Mucosa of rectum (tissue), 2 donors: ENCODE results near the gene IL1R1.

Experiments
- H3K27ac ChIP-seq, 2 donors: one replicate each; pipeline ENCODE4 v1.7.0; 2013; ENCODE audit warnings: inconsistent platforms in 2 of 2, low read depth in 2 of 2, low read length in 2 of 2
- H3K27me3 ChIP-seq, 2 donors: one replicate each; pipeline ENCODE4 v1.7.0; 2013; ENCODE audit warnings: low read length in 2 of 2; ENCODE audit not compliant: control insufficient read depth in 2 of 2, insufficient read depth in 2 of 2
- H3K36me3 ChIP-seq, 2 donors: one replicate each; pipeline ENCODE4 v1.7.0; 2013; ENCODE audit warnings: low read length in 2 of 2; ENCODE audit not compliant: control insufficient read depth in 2 of 2, insufficient read depth in 2 of 2
- H3K4me1 ChIP-seq, 2 donors: one replicate each; pipeline ENCODE4 v1.7.0; 2013; ENCODE audit warnings: low read length in 2 of 2, mild to moderate bottlenecking in 1 of 2; ENCODE audit not compliant: control insufficient read depth in 2 of 2, insufficient read depth in 2 of 2
- H3K4me3 ChIP-seq, 2 donors: one replicate each; pipeline ENCODE4 v1.7.0; 2013; ENCODE audit warnings: low read length in 2 of 2
- H3K9ac ChIP-seq, 2 donors: one replicate each; pipeline ENCODE4 v1.7.0; 2013; ENCODE audit warnings: low read length in 2 of 2, low read depth in 1 of 2, mild to moderate bottlenecking in 1 of 2
- H3K9me3 ChIP-seq, 2 donors: one replicate each; pipeline ENCODE4 v1.7.0; 2013; ENCODE audit warnings: low read length in 2 of 2; ENCODE audit not compliant: control insufficient read depth in 2 of 2
- donor health status: healthy.
- donor health status: Normal muscosa, but diverticular disease.

Gene IL1R1, protein sequence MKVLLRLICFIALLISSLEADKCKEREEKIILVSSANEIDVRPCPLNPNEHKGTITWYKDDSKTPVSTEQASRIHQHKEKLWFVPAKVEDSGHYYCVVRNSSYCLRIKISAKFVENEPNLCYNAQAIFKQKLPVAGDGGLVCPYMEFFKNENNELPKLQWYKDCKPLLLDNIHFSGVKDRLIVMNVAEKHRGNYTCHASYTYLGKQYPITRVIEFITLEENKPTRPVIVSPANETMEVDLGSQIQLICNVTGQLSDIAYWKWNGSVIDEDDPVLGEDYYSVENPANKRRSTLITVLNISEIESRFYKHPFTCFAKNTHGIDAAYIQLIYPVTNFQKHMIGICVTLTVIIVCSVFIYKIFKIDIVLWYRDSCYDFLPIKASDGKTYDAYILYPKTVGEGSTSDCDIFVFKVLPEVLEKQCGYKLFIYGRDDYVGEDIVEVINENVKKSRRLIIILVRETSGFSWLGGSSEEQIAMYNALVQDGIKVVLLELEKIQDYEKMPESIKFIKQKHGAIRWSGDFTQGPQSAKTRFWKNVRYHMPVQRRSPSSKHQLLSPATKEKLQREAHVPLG

DNA sequence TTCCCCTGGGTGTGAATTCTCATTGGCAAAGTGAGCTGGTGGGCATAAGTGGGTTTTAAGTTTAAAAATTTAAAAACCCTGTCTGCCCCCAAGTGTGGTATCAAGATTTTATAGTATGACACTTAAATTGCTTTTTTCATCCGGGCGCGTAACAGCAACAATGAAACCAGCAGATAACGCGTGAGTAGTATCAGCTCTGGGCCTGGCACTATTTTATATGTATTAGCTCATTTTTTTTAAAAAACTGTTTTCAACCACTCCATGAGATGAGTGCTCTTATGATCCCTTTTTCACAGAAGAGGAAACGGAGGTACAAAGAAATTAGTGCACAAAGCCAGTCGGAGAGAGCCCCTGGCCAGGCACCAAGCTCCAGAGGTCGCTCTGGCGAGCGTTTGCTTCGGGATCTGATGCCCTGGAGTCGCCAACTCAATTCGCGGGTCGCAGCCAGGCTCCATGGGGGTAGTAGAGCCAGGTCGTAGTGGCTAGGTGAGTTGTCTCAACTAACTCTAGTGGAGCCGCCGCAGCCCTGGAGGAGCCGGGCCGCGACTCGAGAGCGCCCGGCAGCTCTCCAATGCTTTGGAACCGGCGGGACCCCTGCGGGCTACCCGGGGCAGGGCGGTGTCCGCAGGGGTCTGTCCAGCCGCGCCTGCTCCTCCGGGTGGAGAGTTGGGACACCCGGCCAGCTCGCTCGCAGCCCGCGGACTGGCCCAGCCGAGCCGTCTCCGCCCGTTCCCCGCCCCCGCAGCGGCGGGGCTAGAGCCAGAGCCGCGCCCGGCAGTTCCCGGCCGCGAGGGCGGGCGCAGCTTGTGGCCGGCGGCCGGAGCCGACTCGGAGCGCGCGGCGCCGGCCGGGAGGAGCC, at the start of gene IL1R1:
Gene IL1R1 (plus strand): TSS at position 777 of the 859 bp plus-strand sequence. CDS start 14,979 bp downstream, outside the sequence.
- peak within 1 kb of the TSS; percentile 83 to 85 for H3K27ac ChIP-seq
- peak within 1 kb of the TSS; percentile 71 to 80 for H3K4me3 ChIP-seq
- no peaks in the 10 kb centered on the region for H3K36me3 ChIP-seq
- H3K9ac ChIP-seq: peak within 1 kb of the TSS; percentile 78 to 87
- peaks cover 0 to 9% of the 10 kb centered on the region in 2 donors for H3K9me3 ChIP-seq
- H3K27me3 ChIP-seq: no peaks in the 10 kb centered on the region
- H3K4me1 ChIP-seq: peaks cover 3 to 5% of the 10 kb centered on the region in 2 donors

DNA sequence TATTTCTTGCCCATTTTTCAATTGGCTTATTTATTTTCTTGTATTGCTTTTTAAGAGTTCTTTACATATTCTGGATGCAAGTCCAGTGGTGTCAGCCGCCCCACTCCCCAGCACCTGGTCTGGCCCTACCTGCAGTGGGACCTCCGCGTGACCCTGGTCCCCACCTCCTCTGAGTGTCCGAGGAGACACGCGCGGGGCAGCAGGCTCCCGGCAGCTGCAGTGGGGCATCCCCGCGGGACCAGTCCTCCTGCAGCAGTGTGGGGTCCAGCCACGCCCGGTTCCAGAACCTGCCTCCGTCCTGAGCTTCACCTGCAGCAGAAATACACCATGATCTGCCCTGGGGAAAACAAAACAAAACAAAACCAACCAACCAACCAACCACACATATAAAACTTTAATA, 48.9 kb upstream of the IL1R1 start:
- Histone ChIP-seq H3K36me3 (no peaks in the 10 kb centered on the region), H3K9ac (no peak overlapping the region), H3K9me3 (no peaks in the 10 kb centered on the region), H3K4me3 (no peak overlapping the region), H3K27me3 (no peaks in the 10 kb centered on the region), H3K4me1 (peaks cover 0 to 4% of the 10 kb centered on the region in 2 donors), H3K27ac (no peak overlapping the region)

GRCh38 chr2:102094917-102095316, 47.6 kb upstream of the IL1R1 start:
- H3K36me3 ChIP-seq: no peaks in the 10 kb centered on the region
- no peaks in the 10 kb centered on the region for H3K27me3 ChIP-seq
- H3K27ac ChIP-seq: no peak overlapping the region
- H3K4me1 ChIP-seq: peaks cover 0 to 4% of the 10 kb centered on the region in 2 donors
- no peak overlapping the region for H3K9ac ChIP-seq
- H3K4me3 ChIP-seq: no peak overlapping the region
- H3K9me3 ChIP-seq: no peaks in the 10 kb centered on the region

GRCh38 chr2:102096103-102096502, 46.4 kb upstream of the IL1R1 start:
- H3K9me3 ChIP-seq: no peaks in the 10 kb centered on the region
- no peaks in the 10 kb centered on the region for H3K27me3 ChIP-seq
- no peak overlapping the region for H3K27ac ChIP-seq
- no peaks in the 10 kb centered on the region for H3K36me3 ChIP-seq
- H3K4me1 ChIP-seq: no peaks in the 10 kb centered on the region
- H3K4me3 ChIP-seq: no peak overlapping the region
- H3K9ac ChIP-seq: no peak overlapping the region

- Histone ChIP-seq H3K9ac (no peak overlapping the region), H3K27ac (no peak overlapping the region), H3K9me3 (no peaks in the 10 kb centered on the region), H3K36me3 (no peaks in the 10 kb centered on the region), H3K27me3 (no peaks in the 10 kb centered on the region), H3K4me3 (no peak overlapping the region), H3K4me1 (no peaks in the 10 kb centered on the region)
Measured at GRCh38 chr2:102098756-102099155, 43.8 kb upstream of the IL1R1 start.

DNA sequence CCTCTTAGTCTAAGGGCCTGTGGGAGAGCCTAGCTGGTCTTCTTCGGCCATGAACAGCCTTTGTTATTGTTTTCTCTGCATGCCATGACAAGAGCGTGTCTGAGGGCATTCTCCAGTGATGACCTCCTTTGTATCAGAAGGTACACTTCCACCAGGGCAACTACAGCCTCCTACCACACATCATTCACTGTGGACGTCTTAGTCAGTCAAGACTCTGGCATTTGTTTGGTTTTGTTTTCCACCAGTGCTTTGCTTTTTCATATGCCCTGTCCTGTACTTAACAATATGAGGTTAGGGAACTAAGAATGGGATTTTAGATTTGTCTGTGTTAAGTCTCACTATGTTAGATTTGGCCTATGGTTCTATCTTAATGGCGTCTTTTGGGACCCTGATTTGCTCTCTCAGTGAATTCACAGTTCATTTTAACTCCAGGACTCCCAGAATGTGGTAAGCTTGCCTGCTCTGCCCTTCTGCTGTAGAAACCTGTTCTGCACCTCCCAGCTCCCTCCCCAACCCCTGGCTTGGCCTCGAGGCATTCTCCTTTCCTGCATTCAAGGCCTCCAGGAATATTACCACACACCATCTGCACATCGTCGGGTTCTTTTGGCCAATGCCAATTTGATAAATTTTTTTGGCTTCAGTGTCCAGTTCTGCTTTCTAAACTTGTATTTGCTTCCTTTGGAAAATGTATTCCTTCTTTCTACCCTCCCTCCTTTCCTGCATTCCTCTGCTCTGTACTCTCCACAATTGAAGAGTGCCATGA, 42.8 kb upstream of the IL1R1 start:
- Histone ChIP-seq H3K4me1 (peaks cover 3 to 5% of the 10 kb centered on the region in 2 donors), H3K27ac (no peak overlapping the region)

DNA sequence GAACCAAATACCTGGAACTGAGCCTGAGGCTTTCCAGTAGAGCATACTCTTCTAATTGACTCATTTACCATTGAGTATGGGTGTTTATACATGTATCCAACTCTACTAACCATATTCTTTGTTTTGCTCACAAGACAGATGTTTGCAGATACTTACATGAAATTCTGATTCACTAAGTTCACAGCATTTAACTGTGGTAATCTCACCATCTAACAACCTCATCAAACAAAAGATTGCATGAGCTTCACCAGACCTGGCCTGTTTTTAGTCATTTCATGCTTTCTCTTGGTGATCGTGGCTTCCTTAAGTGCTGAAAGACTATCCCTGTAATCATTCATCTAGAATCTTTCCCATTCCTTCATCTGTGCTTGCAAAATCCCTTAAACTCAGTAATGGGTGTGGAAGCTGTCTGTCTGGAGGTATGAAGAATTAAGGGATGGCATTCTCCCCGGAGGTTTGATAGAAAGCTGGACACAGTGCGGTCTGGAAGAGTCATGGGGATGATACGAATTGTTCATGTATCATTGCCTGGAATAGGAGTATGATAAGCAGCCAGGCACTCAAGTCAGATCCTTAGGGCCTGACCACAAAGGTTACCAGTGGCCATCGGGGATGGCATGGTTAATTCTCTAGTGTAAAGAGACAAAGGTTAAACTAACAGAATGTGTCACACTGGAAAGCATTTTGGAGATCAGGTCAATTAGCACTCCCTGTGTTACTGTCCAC, 42.0 kb upstream of the IL1R1 start:
- H3K4me1 ChIP-seq: peaks cover 3 to 5% of the 10 kb centered on the region in 2 donors
- H3K27me3 ChIP-seq: no peaks in the 10 kb centered on the region
- no peaks in the 10 kb centered on the region for H3K9me3 ChIP-seq
- H3K27ac ChIP-seq: no peak overlapping the region
- H3K36me3 ChIP-seq: no peaks in the 10 kb centered on the region
- H3K4me3 ChIP-seq: no peak overlapping the region
- H3K9ac ChIP-seq: no peak overlapping the region

More for the DNA sequence above, 42.8 kb upstream of the IL1R1 start:
- Histone ChIP-seq H3K36me3 (no peaks in the 10 kb centered on the region), H3K9ac (no peak overlapping the region), H3K9me3 (no peaks in the 10 kb centered on the region), H3K27me3 (no peaks in the 10 kb centered on the region), H3K4me3 (no peak overlapping the region)

- Histone ChIP-seq H3K4me3 (no peak overlapping the region), H3K4me1 (peaks cover 8 to 9% of the 10 kb centered on the region in 2 donors), H3K36me3 (no peaks in the 10 kb centered on the region), H3K27me3 (no peaks in the 10 kb centered on the region), H3K9me3 (no peaks in the 10 kb centered on the region), H3K9ac (no peak overlapping the region), H3K27ac (no peak overlapping the region)
Measured at GRCh38 chr2:102101097-102101848, 41.3 kb upstream of the IL1R1 start.
